Hepatocyte (in vitro differentiated cells): Measurements from ENCODE around the gene AZIN2.

Experiments
- EZH2 ChIP-seq: fragments of 200-600 bp; sonication (generic); IDR thresholded peaks from 2 replicates; pipeline ENCODE4 v1.6.1; 2016; ENCODE audit warnings: antibody characterized with exemption, mild to moderate bottlenecking, borderline replicate concordance
- EZH2phosphoT487 ChIP-seq: fragments of 200-600 bp; sonication (generic); IDR thresholded peaks from one replicate; pipeline ENCODE4 v1.6.1; 2018; ENCODE audit warnings: antibody characterized with exemption, mild to moderate bottlenecking, low read depth, moderate library complexity; ENCODE audit not compliant: unreplicated experiment, severe bottlenecking
- TF ChIP-seq, protein P1 (sequence below): fragments of 200-600 bp; sonication (generic); IDR thresholded peaks from 2 replicates; pipeline ENCODE4 v1.5.1; 2016; ENCODE audit warnings: antibody characterized with exemption, mild to moderate bottlenecking; ENCODE audit not compliant: poor library complexity

- TF ChIP-seq, protein P1, sequence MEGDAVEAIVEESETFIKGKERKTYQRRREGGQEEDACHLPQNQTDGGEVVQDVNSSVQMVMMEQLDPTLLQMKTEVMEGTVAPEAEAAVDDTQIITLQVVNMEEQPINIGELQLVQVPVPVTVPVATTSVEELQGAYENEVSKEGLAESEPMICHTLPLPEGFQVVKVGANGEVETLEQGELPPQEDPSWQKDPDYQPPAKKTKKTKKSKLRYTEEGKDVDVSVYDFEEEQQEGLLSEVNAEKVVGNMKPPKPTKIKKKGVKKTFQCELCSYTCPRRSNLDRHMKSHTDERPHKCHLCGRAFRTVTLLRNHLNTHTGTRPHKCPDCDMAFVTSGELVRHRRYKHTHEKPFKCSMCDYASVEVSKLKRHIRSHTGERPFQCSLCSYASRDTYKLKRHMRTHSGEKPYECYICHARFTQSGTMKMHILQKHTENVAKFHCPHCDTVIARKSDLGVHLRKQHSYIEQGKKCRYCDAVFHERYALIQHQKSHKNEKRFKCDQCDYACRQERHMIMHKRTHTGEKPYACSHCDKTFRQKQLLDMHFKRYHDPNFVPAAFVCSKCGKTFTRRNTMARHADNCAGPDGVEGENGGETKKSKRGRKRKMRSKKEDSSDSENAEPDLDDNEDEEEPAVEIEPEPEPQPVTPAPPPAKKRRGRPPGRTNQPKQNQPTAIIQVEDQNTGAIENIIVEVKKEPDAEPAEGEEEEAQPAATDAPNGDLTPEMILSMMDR, result no peak
- TF ChIP-seq EZH2, result no peak
- no peak for TF ChIP-seq EZH2phosphoT487
Measured at GRCh38 chr1:33074193-33074945, 6.6 kb upstream of the AZIN2 start.
